ENCODE data around the gene NOL8. TPM values are rescaled to one million over a fixed set of nuclear protein-coding genes. Genes with fewer than 3 reads are reported as not detected.

The NOL8 gene
- total RNA-seq, 1 experiment from 2014 or later: 48.2 TPM

GRCh38 chr9:92300936-92301335 is 24.2 kb downstream of the NOL8 start:
- Histone ChIP-seq H3K4me3 (replicated peaks in 1 of 2; ENCODE audit: low read depth in 1 of 2, low read length in 2 of 2) (no peak overlapping the region), H3K9me2 (ENCODE audit: insufficient read depth) (no peaks in the 10 kb centered on the region), H3K27me3 (ENCODE audit: insufficient read depth, low read length) (no peaks in the 10 kb centered on the region), H3K36me3 (ENCODE audit: control insufficient read depth in 1 of 2, insufficient read depth in 2 of 2, low read length in 2 of 2) (peaks cover 60 to 65% of the 10 kb centered on the region in 2 experiments), H3K79me2 (ENCODE audit: insufficient read depth, low read length) (peaks cover 7% of the 10 kb centered on the region; the same call in 1 of the 2 replicates), H3K9me3 (ENCODE audit: control insufficient read depth in 1 of 2, insufficient read depth in 1 of 2, low read depth in 1 of 2, low read length in 2 of 2) (no peaks in the 10 kb centered on the region), H3K9ac (ENCODE audit: low read length) (no peak overlapping the region), H4K20me1 (ENCODE audit: insufficient read depth) (no peaks in the 10 kb centered on the region), H3K4me1 (ENCODE audit: control insufficient read depth in 1 of 2, insufficient read depth in 2 of 2, low read length in 2 of 2) (no peaks in the 10 kb centered on the region), H3K4me2 (ENCODE audit: low read length) (no peak overlapping the region), H2AFZ (ENCODE audit: low read depth, low read length, poor library complexity, severe bottlenecking) (no peak overlapping the region), H3K27ac (ENCODE audit: low read depth, low read length) (no peak overlapping the region)
- DNase-seq (ENCODE audit: low read depth, low spot score) (no peak), ATAC-seq (no peak)
- CTCF ChIA-PET: no interaction called here
- no peak for TF ChIP-seq POLR2A (IDR thresholded peaks at IDR 0.05; ENCODE audit: borderline replicate concordance, extremely low read depth, insufficient read depth, insufficient read length)
- RAD21 ChIA-PET (ENCODE audit: low non-redundant PET in 1 of 2, low total read pairs in 2 of 2, uncharacterized antibody in 2 of 2, unreplicated experiment in 2 of 2): no interaction called here
- POLR2A ChIA-PET: no interaction called here
- intact Hi-C loops (cut with micrococcal nuclease): no loop called here
- BruUV-seq (replicated peaks): no TSS peak

- ATAC-seq (no peak), DNase-seq (ENCODE audit: low read depth, low spot score) (no peak)
- Histone ChIP-seq H3K27me3 (ENCODE audit: insufficient read depth, low read length) (no peaks in the 10 kb centered on the region), H3K9me2 (ENCODE audit: insufficient read depth) (no peaks in the 10 kb centered on the region), H3K4me1 (ENCODE audit: control insufficient read depth in 1 of 2, insufficient read depth in 2 of 2, low read length in 2 of 2) (peaks cover 6 to 8% of the 10 kb centered on the region in 2 experiments; a peak in 2 of 4 replicates), H3K9me3 (ENCODE audit: control insufficient read depth in 1 of 2, insufficient read depth in 1 of 2, low read depth in 1 of 2, low read length in 2 of 2) (no peaks in the 10 kb centered on the region), H4K20me1 (ENCODE audit: insufficient read depth) (no peaks in the 10 kb centered on the region), H2AFZ (ENCODE audit: low read depth, low read length, poor library complexity, severe bottlenecking) (no peak overlapping the region), H3K36me3 (ENCODE audit: control insufficient read depth in 1 of 2, insufficient read depth in 2 of 2, low read length in 2 of 2) (peaks cover 44 to 55% of the 10 kb centered on the region in 2 experiments), H3K9ac (ENCODE audit: low read length) (no peak overlapping the region), H3K4me3 (replicated peaks in 1 of 2; ENCODE audit: low read depth in 1 of 2, low read length in 2 of 2) (no peak overlapping the region), H3K4me2 (ENCODE audit: low read length) (no peak overlapping the region), H3K79me2 (ENCODE audit: insufficient read depth, low read length) (peaks cover 14% of the 10 kb centered on the region), H3K27ac (ENCODE audit: low read depth, low read length) (no peak overlapping the region)
- intact Hi-C loops (cut with micrococcal nuclease): no loop called here
- no peak for TF ChIP-seq RAD21 (IDR thresholded peaks at IDR 0.05; ENCODE audit: low read depth)
- TF ChIP-seq EGR1 (IDR thresholded peaks at IDR 0.05; ENCODE audit: low read depth): no peak
- no peak for TF ChIP-seq CEBPB (IDR thresholded peaks at IDR 0.05; ENCODE audit: low read depth)
- TF ChIP-seq EZH2 (IDR thresholded peaks at IDR 0.05): no peak
- no peak for TF ChIP-seq CTCF (IDR thresholded peaks at IDR 0.05 in 2 of 3, conservative IDR thresholded peaks at IDR 0.05 in 1 of 3; ENCODE audit: borderline replicate concordance in 1 of 3, insufficient read depth in 1 of 3, low read depth in 2 of 3, low read length in 2 of 3)
- TF ChIP-seq REST (IDR thresholded peaks at IDR 0.05; ENCODE audit: low read depth): no peak
- TF ChIP-seq POLR2A (IDR thresholded peaks at IDR 0.05; ENCODE audit: borderline replicate concordance, extremely low read depth, insufficient read depth, insufficient read length): no peak
- CTCF ChIA-PET: no interaction called here
- POLR2A ChIA-PET: no interaction called here
- RAD21 ChIA-PET (ENCODE audit: low non-redundant PET in 1 of 2, low total read pairs in 2 of 2, uncharacterized antibody in 2 of 2, unreplicated experiment in 2 of 2): no interaction called here
- no TSS peak for BruUV-seq (replicated peaks)
These were observed 26.0 kb downstream of the NOL8 start for GRCh38 chr9:92299116-92299515.

Measured in HCT116 (cell line).